Erythroblast (primary cell): ENCODE measurements around the gene DIPK1B.

Experiments used
- DNase-seq, 2 experiments: peaks; one replicate each; lab custom pipeline; 2025; lab: John Stamatoyannopoulos, UW
- GATA1 ChIP-seq: IDR thresholded peaks from 2 replicates; pipeline ENCODE4 v1.6.1; 2011; ENCODE audit warnings: low read depth, mild to moderate bottlenecking, control low read depth, low read length, moderate library complexity
- POLR2A ChIP-seq: IDR thresholded peaks from 2 replicates; pipeline ENCODE4 v1.6.1; 2011; ENCODE audit warnings: mild to moderate bottlenecking, low read length

Gene DIPK1B

DNA sequence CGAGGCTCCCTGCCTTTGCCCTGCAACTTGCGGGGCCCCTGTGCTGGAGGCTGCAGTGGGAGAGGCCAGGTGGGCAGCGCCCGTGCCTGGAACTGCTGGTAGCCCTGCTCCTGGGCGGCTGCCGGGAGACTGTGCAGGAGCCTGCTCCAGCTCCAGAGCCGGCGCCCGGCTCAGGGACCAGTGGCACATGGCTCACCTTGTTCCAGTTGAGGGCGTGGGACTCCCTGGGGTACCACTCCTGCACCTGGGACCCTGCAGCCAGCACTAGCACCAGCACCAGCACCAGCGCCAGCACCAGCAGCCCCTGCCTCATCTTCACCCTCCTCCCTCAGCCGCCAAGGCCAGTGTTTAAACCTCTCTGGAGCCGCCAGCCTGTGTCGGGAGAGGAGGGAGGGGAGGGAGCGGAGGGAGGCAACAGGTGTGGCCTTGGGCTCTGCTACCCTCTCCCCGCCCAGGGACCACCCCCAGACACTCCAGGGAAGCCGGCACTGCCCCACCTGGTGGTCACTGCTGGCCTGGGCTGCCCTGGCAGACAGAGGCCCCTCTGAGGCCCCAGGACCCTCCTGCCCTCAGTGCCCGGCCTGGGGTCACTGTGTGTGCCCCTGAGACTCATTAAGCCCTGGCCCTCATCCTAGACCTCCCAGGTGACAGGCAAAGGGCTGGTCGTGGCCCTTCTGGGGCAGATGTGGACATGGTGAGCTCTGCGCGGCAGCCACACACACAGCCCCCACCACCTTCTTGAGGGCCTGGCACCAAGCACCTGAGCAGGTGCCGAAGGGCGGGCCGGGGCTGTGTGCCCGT lies 30.4 kb downstream of the DIPK1B start, which contains the start of gene LCN10:
TSS of gene LCN10 (minus strand) at position 350 of the 801 bp plus-strand sequence. CDS start at position 313, 37 bp downstream.
- TF ChIP-seq GATA1 (no peak), POLR2A (no peak)
- DNase-seq: no peak

DNA sequence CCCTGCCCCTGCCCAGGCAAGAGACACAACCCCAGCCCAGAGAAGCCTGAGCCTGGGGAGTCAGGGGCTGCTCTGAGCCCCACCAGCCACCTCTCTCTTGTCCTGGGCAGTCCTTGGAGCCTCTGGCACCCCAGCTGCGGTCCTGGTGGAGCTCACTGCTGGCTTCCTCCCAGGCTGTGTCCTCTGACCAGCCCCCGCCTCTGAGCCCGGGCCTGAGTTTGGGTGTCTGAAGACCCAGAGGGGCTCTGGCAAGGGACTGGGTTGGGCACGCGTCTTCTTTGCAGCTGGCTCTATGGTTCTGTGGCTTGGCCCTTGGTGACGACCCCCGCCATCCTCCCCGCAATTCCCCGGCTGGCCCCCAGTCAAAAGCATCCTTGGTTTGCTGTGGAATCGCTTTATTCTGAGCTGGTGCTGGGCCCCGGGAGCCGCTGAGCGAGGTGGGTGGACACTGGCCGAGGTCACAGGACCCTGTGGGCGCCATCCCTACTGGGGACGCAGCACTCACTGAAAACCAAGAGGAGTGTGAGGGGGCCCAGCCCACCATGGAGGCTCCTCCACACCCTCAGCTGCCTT lies 31.4 kb downstream of the DIPK1B start:
- TF ChIP-seq POLR2A: no peak
- TF ChIP-seq GATA1: no peak
- no peak for DNase-seq

DNA sequence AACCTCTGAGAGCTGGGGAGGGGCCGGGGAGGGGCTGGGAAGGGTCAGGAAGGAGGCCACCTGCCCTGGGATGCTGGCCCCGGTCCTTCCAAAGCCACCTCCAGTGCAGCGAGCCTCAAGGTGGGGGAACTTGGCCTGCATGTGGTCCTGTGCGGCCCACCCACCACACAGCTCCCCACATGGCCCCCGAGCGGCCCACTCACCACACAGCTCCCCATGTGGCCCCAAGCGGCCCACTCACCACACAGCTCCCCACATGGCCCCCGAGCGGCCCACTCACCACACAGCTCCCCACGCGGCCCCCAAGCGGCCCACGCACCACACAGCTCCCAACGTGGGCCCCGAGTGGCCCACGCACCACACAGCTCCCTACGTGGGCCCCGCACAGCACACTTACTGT lies 32.4 kb downstream of the DIPK1B start:
- TF ChIP-seq GATA1 (no peak), POLR2A (no peak)
- no peak for DNase-seq

DNA sequence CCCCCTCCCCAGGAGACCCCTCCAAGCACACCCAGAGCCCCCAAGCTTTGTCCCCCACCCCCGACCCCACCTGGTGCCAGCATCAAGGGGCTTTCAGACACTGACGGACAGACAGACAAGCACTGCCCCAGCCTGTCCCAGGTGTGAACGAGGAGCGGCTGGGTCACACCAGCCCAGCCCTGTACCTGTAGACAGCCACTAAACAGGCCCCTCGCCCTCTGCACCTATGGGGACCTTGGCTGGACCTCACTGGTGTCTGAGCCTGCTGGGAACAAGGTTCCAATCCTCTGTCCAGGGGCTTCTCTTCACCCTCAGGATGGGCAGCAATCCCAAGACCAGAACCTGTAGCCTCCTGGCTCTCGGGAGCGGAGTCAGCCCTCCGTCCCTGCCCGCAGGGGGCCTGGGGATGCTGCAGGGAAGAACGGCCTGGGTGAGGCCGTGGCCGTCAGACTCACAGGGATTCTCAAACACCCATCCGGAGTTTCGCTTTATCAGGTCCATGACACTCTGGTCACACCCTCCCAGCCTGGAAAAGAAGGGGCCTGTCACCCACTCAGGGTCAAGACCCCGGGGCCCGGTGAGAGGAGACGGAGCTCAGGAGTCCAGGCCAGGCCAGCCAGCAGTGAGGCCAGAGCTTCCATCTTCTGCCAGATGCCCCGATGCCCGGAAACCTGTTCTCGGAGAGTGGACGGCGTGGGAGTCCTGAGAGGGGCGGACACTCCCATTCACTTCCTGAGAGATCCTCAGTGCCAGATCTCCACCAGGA lies 33.2 kb downstream of the DIPK1B start:
- no peak for DNase-seq
- TF ChIP-seq POLR2A: no peak
- no peak for TF ChIP-seq GATA1

DNA sequence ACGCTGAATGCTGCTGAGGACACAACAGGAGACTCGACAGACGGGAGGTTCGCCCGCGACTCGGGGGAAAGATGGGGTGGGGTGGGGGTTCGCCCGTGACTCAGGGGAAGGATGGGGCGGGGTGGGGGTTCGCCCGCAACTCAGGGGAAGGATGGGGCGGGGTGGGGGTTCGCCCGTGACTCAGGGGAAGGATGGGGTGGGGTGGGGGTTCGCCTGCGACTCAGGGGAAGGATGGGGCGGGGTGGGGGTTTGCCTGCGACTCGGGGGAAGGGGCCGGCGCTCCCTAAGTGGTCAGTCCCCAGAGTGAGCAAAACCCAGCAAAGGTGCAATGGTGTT lies 33.8 kb downstream of the DIPK1B start:
- TF ChIP-seq POLR2A: no peak

DNA sequence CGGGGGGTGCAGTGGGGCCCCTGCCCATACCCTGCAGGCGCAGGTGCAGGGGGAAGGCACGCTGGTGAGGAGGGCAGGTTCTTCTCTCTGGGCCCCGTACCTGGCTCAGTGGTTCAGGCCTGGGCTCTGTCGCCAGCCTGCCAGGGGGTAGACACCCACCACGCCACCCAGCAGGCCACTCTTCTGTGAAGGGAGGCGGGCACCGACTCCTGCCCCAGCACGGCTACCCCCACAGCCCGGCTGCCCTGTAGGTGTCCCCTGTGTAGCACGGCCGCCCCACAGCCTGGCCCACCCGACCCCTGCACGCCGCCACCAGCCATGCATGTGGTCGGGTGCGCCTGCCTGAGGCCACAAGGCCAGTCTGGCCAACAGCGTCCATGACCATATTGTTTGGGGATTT lies 34.2 kb downstream of the DIPK1B start:
- DNase-seq: no peak
- no peak for TF ChIP-seq GATA1
- no peak for TF ChIP-seq POLR2A

More for the DNA sequence above, 33.8 kb downstream of the DIPK1B start:
- no peak for DNase-seq

DNA sequence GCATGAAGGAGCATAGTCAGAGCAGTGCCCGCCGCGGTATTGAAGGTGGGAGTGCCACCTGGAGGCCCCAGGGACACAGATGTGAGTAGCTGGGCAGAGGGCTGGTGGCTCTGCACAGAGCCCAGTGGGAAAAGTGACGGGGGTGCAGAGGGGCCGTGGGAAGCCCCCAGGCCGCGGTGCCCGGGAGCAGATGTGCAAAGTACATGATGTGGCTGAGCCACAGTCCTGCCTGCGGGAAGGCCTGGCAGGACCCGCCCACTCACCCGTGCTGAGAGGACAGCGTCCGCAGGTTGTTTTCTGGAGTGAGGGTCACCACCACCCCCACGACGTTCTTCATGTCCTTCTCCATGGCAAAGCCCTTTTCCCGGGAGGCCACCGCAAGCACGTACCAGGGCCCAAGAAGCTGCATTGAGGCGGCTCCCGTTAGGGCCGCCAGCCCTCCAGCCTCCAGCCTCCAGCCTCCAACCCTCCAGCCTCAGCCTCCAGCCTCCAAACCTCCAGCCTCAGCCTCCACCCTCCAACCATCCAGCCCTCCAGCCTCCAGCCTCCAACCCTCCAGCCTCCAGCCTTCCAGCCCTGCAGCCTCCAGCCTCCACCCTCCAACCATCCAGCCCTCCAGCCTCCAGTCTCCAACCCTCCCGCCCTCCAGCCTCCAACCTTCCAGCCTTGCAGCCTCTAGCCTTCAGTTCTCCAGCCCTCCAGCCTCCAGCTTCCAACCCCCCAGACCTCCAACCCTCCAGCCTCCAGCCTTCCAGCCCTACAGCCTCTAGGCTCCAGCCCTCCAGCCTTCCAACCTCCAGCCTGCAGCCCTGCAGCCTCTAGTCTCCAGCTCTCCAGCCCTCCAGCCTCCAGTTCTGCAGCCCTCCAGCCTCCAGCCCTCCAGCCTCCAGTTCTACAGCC lies 35.0 kb downstream of the DIPK1B start:
- TF ChIP-seq POLR2A: no peak
- no peak for TF ChIP-seq GATA1

DNA sequence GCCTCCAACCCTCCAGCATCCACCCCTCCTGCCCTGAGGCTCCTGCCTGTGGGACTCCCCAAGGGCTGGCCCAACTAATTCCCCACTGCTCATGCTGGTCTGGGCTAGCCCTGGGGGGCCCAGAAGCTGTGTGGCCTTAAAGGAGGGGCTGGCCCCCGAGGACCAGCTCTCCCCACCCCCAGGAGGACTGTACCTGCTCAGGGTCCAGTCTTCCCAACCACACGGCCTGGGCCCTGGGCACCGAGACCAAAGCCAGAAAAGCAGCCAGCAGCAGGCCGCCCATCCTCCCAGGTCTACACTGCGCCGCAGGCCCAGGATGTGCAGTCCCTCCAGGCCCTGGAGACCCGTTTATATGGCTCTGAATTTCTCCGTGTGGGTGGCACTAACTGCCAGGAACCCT lies 35.8 kb downstream of the DIPK1B start, which contains the start of gene LCN6:
TSS of gene LCN6 (minus strand) at position 325 of the 400 bp plus-strand sequence. CDS start at position 283, 42 bp downstream.
- no peak for DNase-seq
- no peak for TF ChIP-seq POLR2A
- TF ChIP-seq GATA1: no peak

More for the DNA sequence above, 35.0 kb downstream of the DIPK1B start:
- no peak for DNase-seq

DNA sequence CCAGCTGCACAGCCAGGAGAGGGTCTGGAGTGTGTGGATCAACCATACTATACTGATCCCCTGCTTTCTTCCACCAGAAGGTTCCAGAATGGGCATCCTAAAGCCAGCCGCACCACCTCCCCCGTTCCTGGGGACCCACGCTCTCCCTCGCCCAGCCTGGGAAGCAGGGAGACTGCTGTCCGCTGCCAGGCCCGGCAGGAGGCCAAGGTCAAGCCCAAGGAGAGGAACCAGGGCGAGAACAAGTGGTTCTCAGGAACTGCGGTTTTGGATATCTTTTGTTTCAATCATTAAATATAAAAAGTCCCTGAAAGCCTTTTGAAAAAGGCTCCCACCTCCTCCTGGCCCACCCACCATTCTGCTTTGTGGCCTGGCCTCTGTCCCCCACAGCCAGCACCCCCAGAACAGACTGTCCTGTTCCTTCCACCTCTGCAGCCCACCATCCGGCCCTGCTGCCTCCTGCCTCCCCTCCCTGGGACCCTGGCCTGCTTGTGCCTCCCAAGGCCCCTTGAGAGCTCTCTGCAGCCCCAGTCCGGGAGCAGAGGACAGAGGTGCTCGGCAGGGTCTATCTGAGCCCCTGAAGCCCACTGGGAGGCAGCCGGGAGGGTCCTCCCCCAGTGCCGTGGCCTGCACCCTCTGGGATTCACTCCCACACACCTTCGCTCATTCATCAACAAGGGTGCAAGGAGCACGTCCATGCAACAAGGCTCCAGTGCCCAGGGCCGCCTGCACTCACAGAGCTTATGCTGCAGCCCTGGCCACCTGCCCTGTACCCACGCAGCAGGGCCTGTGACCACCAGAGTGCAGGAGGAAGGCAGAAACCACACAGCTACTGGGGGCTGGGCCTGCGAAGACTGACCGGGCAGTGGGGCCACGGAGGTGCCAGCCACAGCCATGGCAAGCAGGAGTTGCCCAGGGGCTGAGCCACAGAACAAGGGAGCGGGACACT lies 36.6 kb downstream of the DIPK1B start:
- DNase-seq: no peak
- no peak for TF ChIP-seq GATA1
- TF ChIP-seq POLR2A: no peak

DNA sequence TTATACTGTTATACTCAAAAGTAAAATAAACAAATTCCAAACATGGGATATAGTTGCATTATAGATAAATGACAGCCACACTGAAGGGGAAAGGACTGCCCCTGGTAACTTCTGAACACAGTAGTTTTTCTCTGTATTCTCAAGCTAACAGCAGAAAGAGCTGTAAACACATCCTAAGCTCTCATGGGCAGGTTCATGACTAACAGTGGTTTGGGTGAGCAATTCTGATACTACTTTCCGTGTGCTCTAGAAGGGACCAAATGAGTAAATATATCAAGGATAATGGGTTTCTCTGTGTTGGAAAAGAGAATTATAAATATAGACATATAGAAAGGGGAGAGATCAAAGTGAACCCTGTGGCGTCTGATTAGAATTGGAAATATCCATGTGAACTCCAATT lies 38.2 kb downstream of the DIPK1B start:
- DNase-seq: no peak
- TF ChIP-seq POLR2A (no peak), GATA1 (no peak)

DNA sequence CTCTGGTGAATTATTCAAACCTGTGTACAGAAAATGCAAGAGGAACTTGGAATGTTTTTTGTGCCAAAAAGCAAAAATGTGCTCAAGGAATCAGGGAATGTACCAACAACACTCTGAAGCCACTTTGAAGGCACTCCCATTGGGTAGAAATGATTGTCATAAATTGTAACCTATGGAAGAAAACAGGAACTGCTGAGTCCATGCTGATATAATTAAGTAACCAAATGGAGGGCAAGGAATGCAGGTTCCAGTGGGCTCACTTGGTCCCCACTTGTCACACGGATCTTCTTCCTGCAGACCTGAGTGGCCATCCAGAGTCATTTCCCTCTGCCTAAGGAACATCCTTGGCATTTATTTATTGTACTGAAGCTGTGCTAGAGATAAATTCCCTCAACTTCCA lies 38.9 kb downstream of the DIPK1B start:
- no peak for TF ChIP-seq GATA1
- no peak for TF ChIP-seq POLR2A
- DNase-seq: no peak

DNA sequence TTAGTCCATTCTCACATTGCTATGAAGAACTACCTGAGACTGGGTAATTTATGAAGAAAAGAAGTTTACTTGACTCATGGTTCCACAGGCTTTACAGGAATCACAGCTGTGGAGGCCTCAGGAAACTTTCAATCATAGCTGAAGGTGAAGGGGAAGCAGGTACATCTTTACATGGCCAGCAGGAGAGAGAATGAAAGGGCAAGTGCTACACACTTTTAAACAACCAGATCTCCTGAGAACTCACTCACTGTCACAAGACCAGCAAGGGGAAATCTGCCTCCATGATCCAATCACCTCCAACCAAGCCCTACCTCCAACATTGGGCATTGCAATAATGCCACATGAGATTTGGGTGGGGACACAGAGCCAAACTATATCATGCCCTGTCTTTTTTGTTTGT lies 39.4 kb downstream of the DIPK1B start:
- DNase-seq: no peak
- TF ChIP-seq POLR2A (no peak), GATA1 (no peak)

DNA sequence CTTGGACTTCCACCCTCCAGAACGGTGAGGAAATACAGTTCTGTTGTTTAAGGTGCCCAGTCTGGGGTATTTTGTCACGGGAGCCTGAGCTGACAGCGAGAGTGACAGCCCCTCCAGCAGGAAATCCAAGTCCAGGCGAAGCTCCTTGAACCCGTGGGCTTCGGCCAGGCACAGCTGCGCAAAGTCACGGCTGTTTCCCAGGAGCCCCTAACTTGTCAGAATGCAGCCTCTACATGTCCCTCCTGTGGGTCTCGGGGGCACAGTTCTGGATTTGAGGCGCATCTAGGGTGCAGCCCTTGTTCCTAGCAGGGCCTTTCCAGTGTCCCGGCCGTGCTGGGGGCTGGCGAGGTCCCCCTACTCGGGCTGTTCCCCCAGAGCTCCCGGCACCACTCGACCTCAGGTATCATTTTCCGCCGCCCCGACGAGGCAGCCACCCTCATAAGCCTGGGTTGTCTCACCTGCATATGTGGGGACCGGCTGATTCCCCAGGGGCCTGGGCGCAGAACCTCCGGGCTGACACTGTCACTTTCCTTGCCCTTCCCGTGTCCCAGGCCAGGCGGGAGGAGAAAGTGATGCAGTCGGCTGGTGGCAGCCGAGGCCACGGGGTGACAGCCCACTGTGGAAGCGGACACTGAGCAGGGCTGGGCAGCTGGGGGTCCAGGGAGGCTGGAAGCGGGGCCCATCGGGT lies 41.1 kb downstream of the DIPK1B start:
- no peak for DNase-seq
- TF ChIP-seq GATA1 (no peak), POLR2A (no peak)
